Umbilical cord (tissue), 2 donors: ENCODE data around the gene MACROD2. TPM values are rescaled to one million over a fixed set of nuclear protein-coding genes. Genes with fewer than 3 reads are reported as not detected.

Experiments
- DNase-seq: peaks from one replicate; pipeline ENCODE4 v3.0.0-alpha.2; 2015; ENCODE audit warnings: low spot score
- total RNA-seq: library from RNA; depleted of rRNA; stranded (reverse); fragments of >200 nt; gene quantifications from one replicate; pipeline ENCODE4 v1.2.3, GENCODE V29; 2014; ENCODE audit warnings: low replicate concordance; ENCODE audit not compliant: insufficient read depth

Gene MACROD2
- total RNA-seq, 1 donor from 2014 or later, result 69.6 TPM

- no peak for DNase-seq
Measured at GRCh38 chr20:14522595-14522994, 527.3 kb downstream of the MACROD2 start.

- DNase-seq, result no peak
Measured at GRCh38 chr20:14523090-14523489, 527.8 kb downstream of the MACROD2 start.

DNA sequence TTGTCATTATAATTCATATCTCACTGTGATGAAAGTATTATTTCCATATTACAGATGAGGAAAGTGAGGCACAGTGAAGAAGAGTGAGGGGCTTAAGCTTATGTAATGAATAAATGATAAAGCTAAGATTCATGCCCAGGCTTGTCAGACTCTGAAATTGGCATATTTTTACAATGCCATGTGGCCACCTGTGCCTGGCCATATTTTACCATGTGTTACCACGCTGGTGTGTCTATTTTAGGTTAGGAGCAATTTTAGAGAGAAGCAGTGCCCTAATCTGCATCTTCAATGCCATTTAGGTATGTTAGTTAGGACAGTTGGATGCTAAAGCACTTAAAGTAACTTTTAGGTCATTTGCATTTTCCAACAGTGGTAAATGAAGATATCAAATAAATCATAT, 530.1 kb downstream of the MACROD2 start:
- no peak for DNase-seq

DNA sequence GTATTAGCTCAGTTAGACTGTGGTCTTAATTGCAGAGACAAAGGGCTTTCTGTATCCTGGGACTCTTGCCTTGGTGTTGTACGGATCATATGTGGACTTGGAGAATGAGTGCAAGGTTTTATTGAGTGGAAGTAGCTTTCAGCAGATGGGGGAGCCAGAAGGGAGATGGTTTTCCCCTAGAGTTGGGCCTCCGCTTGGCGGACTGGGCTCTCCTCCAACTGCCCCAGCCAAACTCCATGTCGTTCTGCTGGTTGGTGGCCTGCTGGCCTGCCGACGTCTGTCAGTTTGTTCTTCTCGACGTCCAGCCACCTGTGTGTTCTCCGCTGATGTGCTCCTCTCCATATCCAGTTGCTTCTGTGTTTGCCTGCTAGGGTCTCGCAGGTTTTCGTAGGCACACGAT, 531.6 kb downstream of the MACROD2 start:
- no peak for DNase-seq

GRCh38 chr20:14531786-14532185, 536.5 kb downstream of the MACROD2 start:
- no peak for DNase-seq

DNA sequence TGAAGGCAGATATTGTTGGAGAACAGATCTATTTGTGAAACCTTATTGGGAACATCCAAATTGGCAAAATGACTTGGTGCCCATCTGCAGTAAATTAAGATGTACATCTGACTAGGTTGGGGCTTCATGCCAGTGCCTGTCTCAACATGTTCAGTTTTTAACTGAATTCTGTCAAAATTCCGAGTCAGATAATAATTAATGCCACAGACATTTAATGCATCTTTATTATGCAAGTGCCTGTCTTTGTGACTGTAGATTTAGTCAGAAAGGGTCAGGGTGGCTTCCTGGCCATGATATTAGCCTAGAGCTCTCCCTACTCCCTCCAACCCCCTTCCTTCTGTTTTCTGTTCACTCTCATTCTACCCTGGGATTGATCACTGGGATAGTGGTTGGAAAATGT, 541.4 kb downstream of the MACROD2 start:
- DNase-seq, result no peak

DNA sequence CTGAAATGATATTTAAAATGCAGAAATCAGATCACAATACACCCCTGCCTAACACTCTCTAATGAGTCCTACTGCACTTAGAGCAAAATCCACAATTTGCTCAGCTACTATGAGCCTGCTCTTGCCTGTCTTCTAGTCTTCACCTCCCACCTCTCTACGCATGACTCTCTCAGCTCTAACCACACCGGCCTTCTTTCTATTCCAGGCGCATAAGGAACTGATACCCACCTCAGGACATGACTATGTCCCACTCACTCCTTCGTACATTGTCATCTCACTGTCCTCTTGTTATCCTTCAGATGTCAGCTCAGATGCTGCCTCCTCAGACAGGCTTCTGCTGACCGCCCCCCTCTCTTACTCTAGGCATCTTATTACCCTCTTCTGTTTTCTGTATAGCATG, 543.1 kb downstream of the MACROD2 start:
- no peak for DNase-seq

DNA sequence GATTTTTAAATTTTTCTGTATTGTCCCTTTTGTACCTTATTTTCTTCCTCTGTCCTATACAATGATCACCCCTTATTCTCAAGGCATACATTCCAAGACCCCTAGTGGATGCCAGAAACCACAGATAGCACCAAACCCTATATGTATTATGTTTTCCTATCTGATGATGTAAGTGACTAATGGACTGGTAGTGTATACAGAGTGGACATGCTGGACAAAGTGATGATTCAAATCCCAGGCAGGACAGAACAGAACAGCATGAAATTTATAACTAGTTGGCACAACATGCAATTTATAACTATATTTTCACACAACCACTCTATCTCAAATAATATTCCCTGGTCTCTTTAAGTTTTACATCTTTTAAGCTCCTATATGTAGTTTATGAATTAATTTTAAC, 547.7 kb downstream of the MACROD2 start:
- DNase-seq, result no peak

GRCh38 chr20:14544688-14545087, 549.4 kb downstream of the MACROD2 start:
- no peak for DNase-seq

GRCh38 chr20:14550655-14551054, 555.3 kb downstream of the MACROD2 start:
- DNase-seq, result no peak

GRCh38 chr20:14553774-14554534, 558.6 kb downstream of the MACROD2 start:
- DNase-seq, result no peak

- no peak for DNase-seq
Measured at GRCh38 chr20:14555676-14556075, 560.4 kb downstream of the MACROD2 start.

DNA sequence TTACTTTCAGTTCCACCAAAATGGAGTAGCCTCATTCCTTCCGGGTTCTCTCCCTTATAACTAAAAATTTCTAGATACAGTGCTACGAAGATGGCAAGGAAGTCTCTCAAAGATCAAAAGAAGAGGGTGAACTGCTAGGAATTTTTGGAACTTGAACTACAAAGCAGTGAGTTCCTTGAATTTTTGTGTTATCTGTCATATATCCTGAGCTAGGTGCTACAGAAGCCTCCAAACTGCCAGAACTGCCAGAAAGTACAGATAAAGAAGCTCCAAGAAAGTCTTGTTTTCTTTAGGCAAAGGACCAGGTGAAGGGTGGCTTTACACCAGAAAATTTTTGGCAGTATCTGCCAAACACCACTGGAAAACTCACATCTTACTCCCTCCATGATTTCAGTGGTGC, 560.9 kb downstream of the MACROD2 start:
- no peak for DNase-seq

- no peak for DNase-seq
Measured at GRCh38 chr20:14559612-14560011, 564.3 kb downstream of the MACROD2 start.

- DNase-seq, result peak; percentile 93
Measured at GRCh38 chr20:14561741-14562221, 566.5 kb downstream of the MACROD2 start.

DNA sequence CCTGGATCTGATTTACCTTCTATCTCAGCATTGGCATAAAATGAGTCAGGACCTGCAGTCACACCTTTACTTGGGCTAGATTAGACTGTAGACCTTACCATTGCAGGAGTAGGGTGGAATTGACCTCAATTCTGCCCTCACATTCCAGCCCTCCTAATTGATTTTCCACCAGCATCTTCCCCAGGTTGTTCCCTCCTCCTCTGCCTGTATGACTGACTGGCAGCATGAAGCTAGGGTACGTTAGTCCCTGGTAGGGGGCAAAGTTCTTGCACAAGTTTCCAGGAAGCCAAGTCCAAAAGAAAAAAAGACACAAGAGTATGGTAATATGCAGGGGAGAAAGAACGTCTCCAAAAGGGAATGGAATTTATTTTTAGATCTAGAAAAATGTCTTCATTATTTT, 567.7 kb downstream of the MACROD2 start:
- DNase-seq, result no peak

- peak; percentile 53 for DNase-seq
Measured at GRCh38 chr20:14566505-14566904, 571.2 kb downstream of the MACROD2 start.

GRCh38 chr20:14568225-14568624, 572.9 kb downstream of the MACROD2 start:
- no peak for DNase-seq

- peak; percentile 93 for DNase-seq
Measured at GRCh38 chr20:14568701-14569100, 573.4 kb downstream of the MACROD2 start.

GRCh38 chr20:14569641-14570040, 574.3 kb downstream of the MACROD2 start:
- no peak for DNase-seq

GRCh38 chr20:14570811-14571210, 575.5 kb downstream of the MACROD2 start:
- peak; percentile 65 for DNase-seq

DNA sequence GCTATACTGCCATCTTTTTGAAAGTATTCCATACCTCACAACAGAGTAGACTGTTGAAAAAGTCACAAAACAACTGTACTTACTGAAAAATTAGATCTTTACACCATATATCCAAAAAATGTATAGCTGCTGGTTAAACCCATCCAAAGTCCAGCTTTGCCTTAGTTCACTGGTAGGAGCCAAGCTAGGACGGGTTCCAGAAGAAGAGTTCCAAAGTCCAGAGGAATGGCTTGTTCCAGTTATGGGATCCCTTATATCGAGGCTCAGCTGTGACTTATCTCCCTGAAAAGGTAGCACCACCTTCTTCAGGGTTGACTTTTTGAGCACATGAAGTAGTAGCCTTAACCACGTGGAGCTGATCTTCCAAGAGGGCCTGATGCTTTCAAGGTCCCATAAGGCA, 578.4 kb downstream of the MACROD2 start:
- DNase-seq, result no peak

DNA sequence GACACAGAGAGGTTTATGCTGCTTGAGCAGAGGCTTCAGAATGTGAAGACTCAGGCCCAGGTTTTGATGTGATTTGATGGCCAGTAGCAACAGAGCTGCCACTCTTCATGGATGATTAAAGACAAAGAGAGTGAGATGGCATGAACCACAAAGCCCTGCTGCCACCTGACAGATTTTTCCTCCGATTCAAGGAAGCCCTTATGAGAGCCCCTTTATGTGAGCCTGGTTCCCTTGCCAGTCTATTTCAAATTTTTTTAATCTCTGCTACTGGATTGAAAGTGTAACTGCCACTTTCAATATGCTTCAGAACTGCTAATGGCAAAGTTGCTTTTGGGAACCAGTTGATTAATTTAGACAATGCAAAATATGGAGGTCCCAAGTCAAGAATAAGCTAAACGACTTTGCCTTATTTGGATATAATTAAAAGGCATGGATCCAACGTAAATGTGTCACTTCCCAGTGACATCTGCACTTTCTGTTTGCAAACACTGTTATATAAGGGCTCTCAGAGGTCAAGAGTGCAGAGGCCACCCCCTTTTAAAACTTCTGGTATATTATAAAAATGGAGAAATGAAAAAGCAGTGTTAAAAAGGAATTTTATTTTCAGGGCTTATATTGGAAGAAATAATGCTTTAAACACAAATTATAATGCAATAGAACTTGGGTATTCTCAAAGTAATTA, 581.0 kb downstream of the MACROD2 start:
- DNase-seq, result no peak
